Embryonic facial prominence (tissue), 1 donor: ENCODE data around the gene LGALS7.
"Not testable (repeated sequence)": the region's sequence is repeated elsewhere in the genome, so short reads cannot be mapped to it uniquely, and the experiment has no call there.

Experiments used
- DNase-seq: peaks from one replicate; pipeline ENCODE4 v3.0.0-alpha.2; 2016; ENCODE audit errors: extremely low spot score

LGALS7 gene

GRCh38 chr19:38800577-38801347, 27.4 kb upstream of the LGALS7 start:
- DNase-seq = no peak

GRCh38 chr19:38799104-38799503, 25.8 kb upstream of the LGALS7 start:
- no peak for DNase-seq

- not testable (repeated sequence) for DNase-seq
Observed at GRCh38 chr19:38797781-38798180, 24.5 kb upstream of the LGALS7 start.

GRCh38 chr19:38796154-38796553, 22.8 kb upstream of the LGALS7 start:
- DNase-seq = no peak

- no peak for DNase-seq
Observed at GRCh38 chr19:38795549-38795948, 22.2 kb upstream of the LGALS7 start.

- DNase-seq = no peak
Observed at GRCh38 chr19:38793671-38794070, 20.4 kb upstream of the LGALS7 start.

GRCh38 chr19:38793177-38793576, 19.9 kb upstream of the LGALS7 start:
- DNase-seq = peak; percentile 7

GRCh38 chr19:38792250-38793111, 19.2 kb upstream of the LGALS7 start:
- DNase-seq = no peak

- DNase-seq = not testable (repeated sequence)
Observed at GRCh38 chr19:38791451-38792064, 18.2 kb upstream of the LGALS7 start.

GRCh38 chr19:38790507-38791403, 17.4 kb upstream of the LGALS7 start:
- not testable (repeated sequence) for DNase-seq

- DNase-seq = no peak
Observed at GRCh38 chr19:38788478-38789243, 15.3 kb upstream of the LGALS7 start, which contains the start of gene LGALS7B. TSS of gene LGALS7B (plus strand) at chr19:38789200. CDS start at chr19:38789227, 27 bp downstream.

- no peak for DNase-seq
Observed at GRCh38 chr19:38786572-38787265, 13.4 kb upstream of the LGALS7 start.

GRCh38 chr19:38786061-38786460, 12.7 kb upstream of the LGALS7 start:
- not testable (repeated sequence) for DNase-seq

- DNase-seq = no peak
Observed at GRCh38 chr19:38785187-38785699, 11.9 kb upstream of the LGALS7 start.

- no peak for DNase-seq
Observed at GRCh38 chr19:38784224-38784623, 10.9 kb upstream of the LGALS7 start.

GRCh38 chr19:38782212-38782611, 8.9 kb upstream of the LGALS7 start:
- DNase-seq = not testable (repeated sequence)

GRCh38 chr19:38781058-38781457, 7.7 kb upstream of the LGALS7 start:
- no peak for DNase-seq

- DNase-seq = no peak
Observed at GRCh38 chr19:38780443-38780842, 7.1 kb upstream of the LGALS7 start.

GRCh38 chr19:38778733-38779132, 5.4 kb upstream of the LGALS7 start:
- DNase-seq = no peak
